Erythroblast (primary cell): Measurements from ENCODE around the gene DOCK1.

Experiments used
- GATA1 ChIP-seq: IDR thresholded peaks from 2 replicates; pipeline ENCODE4 v1.6.1; 2011; ENCODE audit warnings: low read depth, mild to moderate bottlenecking, control low read depth, low read length, moderate library complexity
- POLR2A ChIP-seq: IDR thresholded peaks from 2 replicates; pipeline ENCODE4 v1.6.1; 2011; ENCODE audit warnings: mild to moderate bottlenecking, low read length

DNA sequence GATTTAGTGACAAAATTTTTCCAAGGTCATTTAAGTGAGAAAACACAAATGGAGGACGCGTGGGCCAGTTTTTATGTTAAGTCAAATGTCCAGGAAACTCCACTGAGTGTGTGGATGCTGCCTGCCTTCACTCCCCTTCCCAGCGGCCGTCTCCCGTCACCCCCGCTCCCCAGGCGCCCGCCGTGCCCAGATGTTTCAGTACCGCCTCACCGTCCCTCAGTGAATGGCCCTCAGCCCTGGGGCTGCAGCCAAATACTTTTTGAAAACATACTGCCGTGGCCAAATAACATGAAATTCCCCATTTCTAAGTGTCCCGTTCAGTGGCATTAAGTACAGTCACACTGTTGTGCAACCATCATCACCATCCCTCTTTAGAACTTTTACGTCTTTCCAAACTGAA is 159.2 kb downstream of the DOCK1 start:
- TF ChIP-seq POLR2A (no peak), GATA1 (no peak)
